Tibial nerve (tissue), 4 donors: ENCODE data around the gene FMN2. TPM values are rescaled to one million over a fixed set of nuclear protein-coding genes. Genes with fewer than 3 reads are reported as not detected.

ENCODE experiments used
- DNase-seq, 2 donors: peaks; one replicate each; pipeline ENCODE4 v3.0.0-alpha.2; 2019; ENCODE audit warnings: low spot score in 2 of 2
- H3K27ac ChIP-seq, 4 donors: fragments of 200-600 bp; sonication (generic) in 3 of 4; one replicate each; pipeline ENCODE4 v1.5.1; 2017 to 2019; ENCODE audit warnings: mild to moderate bottlenecking in 1 of 4
- H3K27me3 ChIP-seq, 2 donors: fragments of 200-600 bp; sonication (generic) in 1 of 2; one replicate each; pipeline versions ENCODE4 v1.5.1 to v1.6.0; 2017 to 2019
- H3K36me3 ChIP-seq, 3 donors: fragments of 200-600 bp; sonication (generic); one replicate each; pipeline ENCODE4 v1.5.1; 2018 to 2019
- H3K4me1 ChIP-seq, 4 donors: fragments of 200-600 bp; sonication (generic) in 3 of 4; one replicate each; pipeline ENCODE4 v1.5.1; 2017 to 2019
- H3K4me3 ChIP-seq, 4 donors: fragments of 200-600 bp; sonication (generic) in 3 of 4; one replicate each; pipeline ENCODE4 v1.5.1; 2017 to 2019; ENCODE audit warnings: mild to moderate bottlenecking in 1 of 4, moderate library complexity in 1 of 4
- H3K9me3 ChIP-seq, 4 donors: fragments of 200-600 bp; sonication (generic) in 3 of 4; one replicate each; pipeline ENCODE4 v1.5.1; 2017 to 2019
- EP300 ChIP-seq, 2 donors: sonication (generic); formaldehyde crosslinking; IDR thresholded peaks; one replicate each; pipeline ENCODE4 v1.6.1; 2017; ENCODE audit warnings: antibody characterized with exemption in 2 of 2, mild to moderate bottlenecking in 1 of 2
- POLR2A ChIP-seq, 2 donors: fragments of 450-650 bp; IDR thresholded peaks; one replicate each; pipeline ENCODE4 v1.6.1; 2017; ENCODE audit warnings: antibody characterized with exemption in 2 of 2, mild to moderate bottlenecking in 2 of 2, moderate library complexity in 2 of 2
- WGBS, 2 donors: methylation state at CpG; one replicate each; pipeline ENCODE4 v1.1.5; 2018; 5-methylcytosine and 5-hydroxymethylcytosine counted together
- total RNA-seq, 4 donors: library from RNA; depleted of rRNA; stranded (reverse); fragments of >200 nt; gene quantifications; one replicate each; pipeline ENCODE4 v1.1.0, GENCODE V29; 2016
- TF ChIP-seq, protein P1 (sequence below), 5 experiments: fragments of 200-600 bp in 3 of 5; fragments of 450-650 bp in 2 of 5; sonication (generic) in 3 of 5; IDR thresholded peaks; one replicate each; pipeline ENCODE4 v1.5.1; 2016 to 2019; ENCODE audit warnings: antibody characterized with exemption in 5 of 5, mild to moderate bottlenecking in 3 of 5, moderate library complexity in 2 of 5

FMN2 gene
- total RNA-seq, 4 donors from 2014 or later = 16.7 to 24.9 (median 24.4) TPM

GRCh38 chr1:240056350-240056749 lies 35.3 kb upstream of the FMN2 start:
- Histone ChIP-seq H3K4me1 (peaks cover 0 to 4% (median 0%) of the 10 kb centered on the region in 4 donors), H3K4me3 (no peak overlapping the region), H3K27me3 (no peaks in the 10 kb centered on the region), H3K27ac (peak overlapping the region in 2 of 4 donors; percentile 16 to 43), H3K9me3 (peaks cover 0 to 4% (median 0%) of the 10 kb centered on the region in 4 donors), H3K36me3 (no peaks in the 10 kb centered on the region)
- TF ChIP-seq POLR2A (IDR thresholded peaks at IDR 0.05) = no peak
- TF ChIP-seq, protein P1, sequence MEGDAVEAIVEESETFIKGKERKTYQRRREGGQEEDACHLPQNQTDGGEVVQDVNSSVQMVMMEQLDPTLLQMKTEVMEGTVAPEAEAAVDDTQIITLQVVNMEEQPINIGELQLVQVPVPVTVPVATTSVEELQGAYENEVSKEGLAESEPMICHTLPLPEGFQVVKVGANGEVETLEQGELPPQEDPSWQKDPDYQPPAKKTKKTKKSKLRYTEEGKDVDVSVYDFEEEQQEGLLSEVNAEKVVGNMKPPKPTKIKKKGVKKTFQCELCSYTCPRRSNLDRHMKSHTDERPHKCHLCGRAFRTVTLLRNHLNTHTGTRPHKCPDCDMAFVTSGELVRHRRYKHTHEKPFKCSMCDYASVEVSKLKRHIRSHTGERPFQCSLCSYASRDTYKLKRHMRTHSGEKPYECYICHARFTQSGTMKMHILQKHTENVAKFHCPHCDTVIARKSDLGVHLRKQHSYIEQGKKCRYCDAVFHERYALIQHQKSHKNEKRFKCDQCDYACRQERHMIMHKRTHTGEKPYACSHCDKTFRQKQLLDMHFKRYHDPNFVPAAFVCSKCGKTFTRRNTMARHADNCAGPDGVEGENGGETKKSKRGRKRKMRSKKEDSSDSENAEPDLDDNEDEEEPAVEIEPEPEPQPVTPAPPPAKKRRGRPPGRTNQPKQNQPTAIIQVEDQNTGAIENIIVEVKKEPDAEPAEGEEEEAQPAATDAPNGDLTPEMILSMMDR (IDR thresholded peaks at IDR 0.05) = no peak
- no peak for TF ChIP-seq EP300 (IDR thresholded peaks at IDR 0.05)
- DNase-seq = no peak
- 18 to 23% methylated on average over 3 of the region's 3 CpGs for WGBS, 2 donors

DNA sequence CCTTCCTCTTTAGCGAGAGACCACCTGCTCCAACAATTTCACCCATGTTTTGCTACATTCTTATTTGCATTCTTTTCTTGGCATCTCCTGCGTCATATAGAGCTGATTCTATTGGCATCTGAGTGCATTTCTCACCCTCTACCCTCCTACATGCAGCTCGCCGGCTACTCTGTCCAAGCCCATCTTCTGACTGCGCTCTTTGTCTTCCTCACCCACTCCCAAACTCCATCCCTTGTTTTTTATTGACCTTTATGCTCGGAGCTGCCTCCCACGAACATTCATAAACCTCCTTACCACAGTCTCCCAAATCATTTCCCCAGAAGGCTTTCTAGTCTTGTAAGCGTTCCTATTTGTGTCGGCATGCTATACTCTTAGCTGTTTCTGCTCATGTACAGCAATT lies 33.6 kb upstream of the FMN2 start:
- no peak for DNase-seq
- H3K36me3 ChIP-seq = no peaks in the 10 kb centered on the region
- WGBS, 2 donors = 27 to 40% methylated on average over 9 of the region's 9 CpGs
- H3K27ac ChIP-seq = peak overlapping the region in 3 of 4 donors; percentile 52 to 81 (median 65)
- H3K4me3 ChIP-seq = no peak overlapping the region
- H3K4me1 ChIP-seq = peaks cover 0 to 4% (median 0%) of the 10 kb centered on the region in 4 donors
- no peaks in the 10 kb centered on the region for H3K9me3 ChIP-seq
- no peaks in the 10 kb centered on the region for H3K27me3 ChIP-seq
- TF ChIP-seq EP300 (IDR thresholded peaks at IDR 0.05) (peak in 1 of 2 donors; percentile 42), POLR2A (IDR thresholded peaks at IDR 0.05) (no peak)
- TF ChIP-seq, protein P1 (IDR thresholded peaks at IDR 0.05) = no peak

GRCh38 chr1:240068961-240069360 lies 22.7 kb upstream of the FMN2 start:
- WGBS, 2 donors = 91 to 94% methylated on average over 7 of the region's 7 CpGs
- Histone ChIP-seq H3K4me3 (no peak overlapping the region), H3K27me3 (no peaks in the 10 kb centered on the region), H3K27ac (no peak overlapping the region), H3K9me3 (no peaks in the 10 kb centered on the region), H3K36me3 (no peaks in the 10 kb centered on the region), H3K4me1 (peaks cover 0 to 6% (median 0%) of the 10 kb centered on the region in 4 donors)
- TF ChIP-seq EP300 (IDR thresholded peaks at IDR 0.05) (no peak), POLR2A (IDR thresholded peaks at IDR 0.05) (no peak)
- TF ChIP-seq, protein P1 (IDR thresholded peaks at IDR 0.05) = no peak
- no peak for DNase-seq

- no peak for DNase-seq
- H3K27me3 ChIP-seq = no peaks in the 10 kb centered on the region
- no peak for TF ChIP-seq EP300 (IDR thresholded peaks at IDR 0.05)
- no peak for TF ChIP-seq POLR2A (IDR thresholded peaks at IDR 0.05)
- TF ChIP-seq, protein P1 (IDR thresholded peaks at IDR 0.05) = no peak
- peaks cover 0 to 6% (median 0%) of the 10 kb centered on the region in 4 donors for H3K4me1 ChIP-seq
- H3K27ac ChIP-seq = no peak overlapping the region
- no peak overlapping the region for H3K4me3 ChIP-seq
- H3K9me3 ChIP-seq = no peaks in the 10 kb centered on the region
- H3K36me3 ChIP-seq = no peaks in the 10 kb centered on the region
Measured at GRCh38 chr1:240070188-240070587, 21.5 kb upstream of the FMN2 start.

GRCh38 chr1:240073097-240073496 lies 18.6 kb upstream of the FMN2 start:
- no peaks in the 10 kb centered on the region for H3K36me3 ChIP-seq
- H3K4me1 ChIP-seq = peaks cover 0 to 6% (median 0%) of the 10 kb centered on the region in 4 donors
- DNase-seq = no peak
- 19 to 21% methylated on average over 3 of the region's 3 CpGs for WGBS, 2 donors
- TF ChIP-seq, protein P1 (IDR thresholded peaks at IDR 0.05) = no peak
- TF ChIP-seq EP300 (IDR thresholded peaks at IDR 0.05) = no peak
- TF ChIP-seq POLR2A (IDR thresholded peaks at IDR 0.05) = no peak
- H3K4me3 ChIP-seq = no peak overlapping the region
- peaks cover 0 to 7% (median 0%) of the 10 kb centered on the region in 4 donors for H3K9me3 ChIP-seq
- no peaks in the 10 kb centered on the region for H3K27me3 ChIP-seq
- no peak overlapping the region for H3K27ac ChIP-seq
